ENCODE measurements around the gene FAM135A.

- no peak for TF ChIP-seq MAX (IDR thresholded peaks at IDR 0.05)
- TF ChIP-seq, protein P1, sequence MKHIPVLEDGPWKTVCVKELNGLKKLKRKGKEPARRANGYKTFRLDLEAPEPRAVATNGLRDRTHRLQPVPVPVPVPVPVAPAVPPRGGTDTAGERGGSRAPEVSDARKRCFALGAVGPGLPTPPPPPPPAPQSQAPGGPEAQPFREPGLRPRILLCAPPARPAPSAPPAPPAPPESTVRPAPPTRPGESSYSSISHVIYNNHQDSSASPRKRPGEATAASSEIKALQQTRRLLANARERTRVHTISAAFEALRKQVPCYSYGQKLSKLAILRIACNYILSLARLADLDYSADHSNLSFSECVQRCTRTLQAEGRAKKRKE (CRISPR knock-in tag; IDR thresholded peaks at IDR 0.05; ENCODE audit: low read depth): no peak
- no peak for TF ChIP-seq KDM1A (IDR thresholded peaks at IDR 0.05; ENCODE audit: low read depth)
- no peak for TF ChIP-seq HOXB5 (CRISPR knock-in tag; IDR thresholded peaks at IDR 0.05)
- TF ChIP-seq TP53 (CRISPR knock-in tag; IDR thresholded peaks at IDR 0.05): no peak
- TF ChIP-seq POLR2A (IDR thresholded peaks at IDR 0.05; ENCODE audit: low read length): no peak
- TF ChIP-seq, protein P2, sequence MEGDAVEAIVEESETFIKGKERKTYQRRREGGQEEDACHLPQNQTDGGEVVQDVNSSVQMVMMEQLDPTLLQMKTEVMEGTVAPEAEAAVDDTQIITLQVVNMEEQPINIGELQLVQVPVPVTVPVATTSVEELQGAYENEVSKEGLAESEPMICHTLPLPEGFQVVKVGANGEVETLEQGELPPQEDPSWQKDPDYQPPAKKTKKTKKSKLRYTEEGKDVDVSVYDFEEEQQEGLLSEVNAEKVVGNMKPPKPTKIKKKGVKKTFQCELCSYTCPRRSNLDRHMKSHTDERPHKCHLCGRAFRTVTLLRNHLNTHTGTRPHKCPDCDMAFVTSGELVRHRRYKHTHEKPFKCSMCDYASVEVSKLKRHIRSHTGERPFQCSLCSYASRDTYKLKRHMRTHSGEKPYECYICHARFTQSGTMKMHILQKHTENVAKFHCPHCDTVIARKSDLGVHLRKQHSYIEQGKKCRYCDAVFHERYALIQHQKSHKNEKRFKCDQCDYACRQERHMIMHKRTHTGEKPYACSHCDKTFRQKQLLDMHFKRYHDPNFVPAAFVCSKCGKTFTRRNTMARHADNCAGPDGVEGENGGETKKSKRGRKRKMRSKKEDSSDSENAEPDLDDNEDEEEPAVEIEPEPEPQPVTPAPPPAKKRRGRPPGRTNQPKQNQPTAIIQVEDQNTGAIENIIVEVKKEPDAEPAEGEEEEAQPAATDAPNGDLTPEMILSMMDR (IDR thresholded peaks at IDR 0.05): no peak
- TF ChIP-seq, protein P3, sequence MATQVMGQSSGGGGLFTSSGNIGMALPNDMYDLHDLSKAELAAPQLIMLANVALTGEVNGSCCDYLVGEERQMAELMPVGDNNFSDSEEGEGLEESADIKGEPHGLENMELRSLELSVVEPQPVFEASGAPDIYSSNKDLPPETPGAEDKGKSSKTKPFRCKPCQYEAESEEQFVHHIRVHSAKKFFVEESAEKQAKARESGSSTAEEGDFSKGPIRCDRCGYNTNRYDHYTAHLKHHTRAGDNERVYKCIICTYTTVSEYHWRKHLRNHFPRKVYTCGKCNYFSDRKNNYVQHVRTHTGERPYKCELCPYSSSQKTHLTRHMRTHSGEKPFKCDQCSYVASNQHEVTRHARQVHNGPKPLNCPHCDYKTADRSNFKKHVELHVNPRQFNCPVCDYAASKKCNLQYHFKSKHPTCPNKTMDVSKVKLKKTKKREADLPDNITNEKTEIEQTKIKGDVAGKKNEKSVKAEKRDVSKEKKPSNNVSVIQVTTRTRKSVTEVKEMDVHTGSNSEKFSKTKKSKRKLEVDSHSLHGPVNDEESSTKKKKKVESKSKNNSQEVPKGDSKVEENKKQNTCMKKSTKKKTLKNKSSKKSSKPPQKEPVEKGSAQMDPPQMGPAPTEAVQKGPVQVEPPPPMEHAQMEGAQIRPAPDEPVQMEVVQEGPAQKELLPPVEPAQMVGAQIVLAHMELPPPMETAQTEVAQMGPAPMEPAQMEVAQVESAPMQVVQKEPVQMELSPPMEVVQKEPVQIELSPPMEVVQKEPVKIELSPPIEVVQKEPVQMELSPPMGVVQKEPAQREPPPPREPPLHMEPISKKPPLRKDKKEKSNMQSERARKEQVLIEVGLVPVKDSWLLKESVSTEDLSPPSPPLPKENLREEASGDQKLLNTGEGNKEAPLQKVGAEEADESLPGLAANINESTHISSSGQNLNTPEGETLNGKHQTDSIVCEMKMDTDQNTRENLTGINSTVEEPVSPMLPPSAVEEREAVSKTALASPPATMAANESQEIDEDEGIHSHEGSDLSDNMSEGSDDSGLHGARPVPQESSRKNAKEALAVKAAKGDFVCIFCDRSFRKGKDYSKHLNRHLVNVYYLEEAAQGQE (IDR thresholded peaks at IDR 0.05): no peak
- TF ChIP-seq RCOR1 (IDR thresholded peaks at IDR 0.05; ENCODE audit: low read depth, low read length): no peak
Observed at GRCh38 chr6:70385901-70386300, 27.4 kb upstream of the FAM135A start.
